Neutrophil (primary cell): ENCODE results near the gene LYRM2.

ENCODE experiments used
- H3K27ac ChIP-seq: fragments of 200-600 bp; sonication (generic); 2 replicates; pipeline ENCODE4 v1.5.1; 2016; ENCODE audit warnings: mild to moderate bottlenecking, moderate library complexity
- H3K27me3 ChIP-seq: fragments of 200-600 bp; sonication (generic); 2 replicates; pipeline ENCODE4 v1.6.0; 2016; ENCODE audit warnings: mild to moderate bottlenecking
- H3K36me3 ChIP-seq: fragments of 200-600 bp; sonication (generic); 2 replicates; pipeline ENCODE4 v1.5.1; 2017
- H3K4me1 ChIP-seq, 2 experiments: fragments of 200-600 bp in 1 of 2; sonication (generic) in 1 of 2; 1 replicate in 1 of 2; 2 replicates in 1 of 2; pipeline versions ENCODE4 v1.5.1 to v1.6.1; 2013 to 2016; ENCODE audit warnings: low read depth in 1 of 2, low read length in 1 of 2, mild to moderate bottlenecking in 1 of 2, moderate library complexity in 1 of 2; ENCODE audit not compliant: control insufficient read depth in 1 of 2, insufficient read depth in 1 of 2
- H3K4me3 ChIP-seq, 2 experiments: fragments of 200-600 bp in 1 of 2; sonication (generic) in 1 of 2; 1 replicate in 1 of 2; 2 replicates in 1 of 2; pipeline ENCODE4 v1.5.1; 2013 to 2016; ENCODE audit warnings: low read depth in 1 of 2, low read length in 1 of 2, mild to moderate bottlenecking in 1 of 2, moderate library complexity in 1 of 2
- H3K9me3 ChIP-seq: fragments of 200-600 bp; sonication (generic); 2 replicates; pipeline ENCODE4 v1.5.1; 2016
- CTCF ChIP-seq: fragments of 200-600 bp; sonication (generic); IDR thresholded peaks from 2 replicates; pipeline ENCODE4 v1.5.1; 2016; ENCODE audit warnings: antibody characterized with exemption

LYRM2 gene

GRCh38 chr6:89660981-89661380, 22.4 kb upstream of the LYRM2 start:
- no peak overlapping the region for H3K4me3 ChIP-seq
- TF ChIP-seq CTCF: no peak
- no peaks in the 10 kb centered on the region for H3K27me3 ChIP-seq
- no peak overlapping the region for H3K27ac ChIP-seq
- H3K9me3 ChIP-seq: no peaks in the 10 kb centered on the region
- H3K4me1 ChIP-seq: no peaks in the 10 kb centered on the region
- peaks cover 45% of the 10 kb centered on the region for H3K36me3 ChIP-seq

GRCh38 chr6:89657445-89658158, 19.1 kb upstream of the LYRM2 start:
- Histone ChIP-seq H3K27ac (no peak overlapping the region), H3K4me1 (no peaks in the 10 kb centered on the region), H3K27me3 (no peaks in the 10 kb centered on the region), H3K4me3 (no peak overlapping the region), H3K36me3 (peaks cover 49% of the 10 kb centered on the region), H3K9me3 (no peaks in the 10 kb centered on the region)
- no peak for TF ChIP-seq CTCF

GRCh38 chr6:89655122-89655521, 16.6 kb upstream of the LYRM2 start:
- H3K27me3 ChIP-seq: no peaks in the 10 kb centered on the region
- H3K27ac ChIP-seq: no peak overlapping the region
- no peaks in the 10 kb centered on the region for H3K4me1 ChIP-seq
- H3K9me3 ChIP-seq: no peaks in the 10 kb centered on the region
- peaks cover 48% of the 10 kb centered on the region for H3K36me3 ChIP-seq
- no peak for TF ChIP-seq CTCF
- no peak overlapping the region for H3K4me3 ChIP-seq

GRCh38 chr6:89650579-89650978, 12.0 kb upstream of the LYRM2 start:
- TF ChIP-seq CTCF: no peak
- Histone ChIP-seq H3K27ac (no peak overlapping the region), H3K9me3 (no peaks in the 10 kb centered on the region), H3K4me3 (no peak overlapping the region), H3K27me3 (no peaks in the 10 kb centered on the region), H3K36me3 (peaks cover 45% of the 10 kb centered on the region), H3K4me1 (no peaks in the 10 kb centered on the region)

GRCh38 chr6:89649682-89650081, 11.1 kb upstream of the LYRM2 start:
- H3K9me3 ChIP-seq: no peaks in the 10 kb centered on the region
- no peak overlapping the region for H3K4me3 ChIP-seq
- TF ChIP-seq CTCF: no peak
- H3K4me1 ChIP-seq: no peaks in the 10 kb centered on the region
- H3K27ac ChIP-seq: no peak overlapping the region
- peaks cover 41% of the 10 kb centered on the region for H3K36me3 ChIP-seq
- no peaks in the 10 kb centered on the region for H3K27me3 ChIP-seq
